Measurements from ENCODE around the gene PLEKHA7. TPM values are rescaled to one million over a fixed set of nuclear protein-coding genes. Genes with fewer than 3 reads are reported as not detected.
A peak's percentile ranks its signal among the peaks of the same experiment; 100 is the strongest.

PLEKHA7 gene
- total and polyA plus RNA-seq, 2 experiments from 2014 or later: 40.8 to 167 TPM

DNA sequence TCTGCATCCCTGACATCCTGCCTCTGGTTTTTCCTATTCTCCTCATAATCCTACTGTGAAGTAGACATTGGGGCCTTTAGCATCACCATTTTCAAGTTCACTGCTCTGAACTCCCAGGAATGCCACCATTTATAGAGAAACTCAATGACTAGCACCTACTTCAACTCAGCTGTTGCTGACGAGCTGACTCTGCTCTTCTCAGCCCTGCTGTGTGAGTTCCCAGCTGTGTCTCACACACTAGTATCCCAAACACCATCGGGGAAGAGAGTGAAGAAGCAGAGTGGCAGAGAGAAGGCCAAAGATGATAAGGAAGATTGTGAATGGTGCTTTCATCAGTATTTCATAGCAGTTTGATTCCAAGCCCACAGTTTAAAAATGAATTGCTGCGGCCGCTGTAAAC is 71.9 kb downstream of the PLEKHA7 start:
- Histone ChIP-seq H3K9me3 (ENCODE audit: low read depth) (no peaks in the 10 kb centered on the region), H3K4me3 (no peak overlapping the region), H3K27ac (peak overlapping the region; percentile 80), H3K36me3 (no peaks in the 10 kb centered on the region), H3K27me3 (no peaks in the 10 kb centered on the region), H3K4me1 (ENCODE audit: low read depth) (peaks cover 34% of the 10 kb centered on the region)
- DNase-seq (ENCODE audit: low read depth in 1 of 2, low spot score in 1 of 2): peak in 1 of 2 donors; percentile 59
- no peak for TF ChIP-seq CTCF (IDR thresholded peaks at IDR 0.05; ENCODE audit: low read depth, low read length)

GRCh38 chr11:16941935-16942334 is 72.3 kb downstream of the PLEKHA7 start:
- H3K36me3 ChIP-seq: no peaks in the 10 kb centered on the region
- H3K4me1 ChIP-seq (ENCODE audit: low read depth): peaks cover 38% of the 10 kb centered on the region
- H3K27ac ChIP-seq: peak overlapping the region; percentile 80
- DNase-seq (ENCODE audit: low read depth in 1 of 2, low spot score in 1 of 2): no peak
- no peaks in the 10 kb centered on the region for H3K9me3 ChIP-seq (ENCODE audit: low read depth)
- H3K27me3 ChIP-seq: no peaks in the 10 kb centered on the region
- TF ChIP-seq CTCF (IDR thresholded peaks at IDR 0.05; ENCODE audit: low read depth, low read length): no peak
- H3K4me3 ChIP-seq: no peak overlapping the region

DNA sequence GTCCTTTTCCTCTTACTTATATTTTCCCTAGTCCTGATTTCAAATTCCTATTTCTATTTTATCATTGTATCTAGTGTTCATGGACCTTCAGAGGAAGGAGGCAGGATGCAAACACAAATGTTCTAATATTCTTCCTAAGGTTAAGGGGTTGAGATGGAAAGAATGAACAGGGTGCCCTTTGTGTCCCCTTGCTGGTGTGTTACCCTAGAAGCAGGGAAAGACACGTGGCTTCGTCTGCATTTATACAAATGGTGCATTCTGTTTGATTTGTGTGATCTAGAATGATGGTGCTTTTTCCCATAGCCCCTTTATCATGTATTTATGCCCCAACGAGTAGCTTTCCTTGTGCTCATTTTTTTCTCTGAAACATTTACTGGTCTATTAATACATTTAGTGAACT is 76.2 kb downstream of the PLEKHA7 start:
- Histone ChIP-seq H3K27ac (no peak overlapping the region), H3K4me3 (no peak overlapping the region), H3K4me1 (ENCODE audit: low read depth) (peaks cover 51% of the 10 kb centered on the region), H3K36me3 (no peaks in the 10 kb centered on the region), H3K27me3 (no peaks in the 10 kb centered on the region), H3K9me3 (ENCODE audit: low read depth) (no peaks in the 10 kb centered on the region)
- no peak for TF ChIP-seq CTCF (IDR thresholded peaks at IDR 0.05; ENCODE audit: low read depth, low read length)
- DNase-seq (ENCODE audit: low read depth in 1 of 2, low spot score in 1 of 2): no peak

GRCh38 chr11:16936643-16937042 is 77.6 kb downstream of the PLEKHA7 start:
- Histone ChIP-seq H3K4me3 (peak overlapping the region; percentile 14), H3K27me3 (no peaks in the 10 kb centered on the region), H3K36me3 (no peaks in the 10 kb centered on the region), H3K4me1 (ENCODE audit: low read depth) (peaks cover 47% of the 10 kb centered on the region), H3K9me3 (ENCODE audit: low read depth) (no peaks in the 10 kb centered on the region), H3K27ac (peak overlapping the region; percentile 98)
- DNase-seq (ENCODE audit: low read depth in 1 of 2, low spot score in 1 of 2): peak in 1 of 2 donors; percentile 86
- no peak for TF ChIP-seq CTCF (IDR thresholded peaks at IDR 0.05; ENCODE audit: low read depth, low read length)

- Histone ChIP-seq H3K36me3 (no peaks in the 10 kb centered on the region), H3K27ac (peak overlapping the region; percentile 98), H3K4me1 (ENCODE audit: low read depth) (peaks cover 47% of the 10 kb centered on the region), H3K9me3 (ENCODE audit: low read depth) (no peaks in the 10 kb centered on the region), H3K27me3 (no peaks in the 10 kb centered on the region), H3K4me3 (no peak overlapping the region)
- peak; percentile 56 to 69 for DNase-seq (ENCODE audit: low read depth in 1 of 2, low spot score in 1 of 2)
- peak; percentile 76 for TF ChIP-seq CTCF (IDR thresholded peaks at IDR 0.05; ENCODE audit: low read depth, low read length)
These were observed 78.5 kb downstream of the PLEKHA7 start for GRCh38 chr11:16935518-16936302.

All from cardiac muscle cell (in vitro differentiated cells and primary cell).